Kidney (tissue), 14 donors: Measurements from ENCODE around the gene MRPL50. TPM values are rescaled to one million over a fixed set of nuclear protein-coding genes. Genes with fewer than 3 reads are reported as not detected.

Experiments
- DNase-seq, 5 donors: peaks; one replicate each; pipeline ENCODE4 v3.0.0-alpha.2; 2013 to 2020
- FAIRE-seq: peaks from 2 replicates; lab custom pipeline; 2012; peaks lifted over from hg19 to GRCh38; lab: Jason Lieb, UNC
- H3K27ac ChIP-seq, 2 donors: one replicate each; pipeline ENCODE4 v1.7.0; 2013; ENCODE audit warnings: low read depth in 2 of 2, low read length in 2 of 2, inconsistent platforms in 1 of 2
- H3K27me3 ChIP-seq: one replicate; pipeline ENCODE4 v1.7.1; 2013; ENCODE audit warnings: low read length, inconsistent platforms; ENCODE audit not compliant: control insufficient read depth, insufficient read depth
- H3K36me3 ChIP-seq, 3 donors: one replicate each; pipeline versions ENCODE4 v1.7.0 to v1.7.1; 2013; ENCODE audit warnings: low read length in 3 of 3, control low read depth in 1 of 3, inconsistent platforms in 1 of 3; ENCODE audit not compliant: insufficient read depth in 3 of 3, control insufficient read depth in 2 of 3
- H3K4me1 ChIP-seq, 3 donors: one replicate each; pipeline versions ENCODE4 v1.7.0 to v1.7.1; 2013; ENCODE audit warnings: low read length in 3 of 3, inconsistent platforms in 1 of 3, low read depth in 1 of 3; ENCODE audit not compliant: control insufficient read depth in 2 of 3, insufficient read depth in 2 of 3
- H3K4me3 ChIP-seq, 3 donors: one replicate each; pipeline versions ENCODE4 v1.7.0 to v1.8.1; 2013; ENCODE audit warnings: low read length in 3 of 3, control low read depth in 1 of 3, inconsistent platforms in 1 of 3
- H3K9ac ChIP-seq, 3 donors: one replicate each; pipeline versions ENCODE4 v1.7.0 to v1.7.1; 2013; ENCODE audit warnings: low read length in 3 of 3, control low read depth in 1 of 3, inconsistent platforms in 1 of 3
- H3K9me3 ChIP-seq, 3 donors: one replicate each; pipeline versions ENCODE4 v1.7.0 to v1.7.1; 2013; ENCODE audit warnings: low read length in 3 of 3, control low read depth in 1 of 3, inconsistent platforms in 1 of 3; ENCODE audit not compliant: control insufficient read depth in 2 of 3, insufficient read depth in 1 of 3
- intact Hi-C: fragments of 100-400 bp; cut with DNase I; formaldehyde crosslinking; loops from one replicate; pipeline ENCODE4 v1.11.1; 2022
- polyA plus RNA-seq: library from polyadenylated mRNA; stranded (reverse); fragments of 350-450 nt; fragmentation: Illumina TruSeq; extraction: RNeasy Lipid Tissue Mini Kit (QIAGEN cat#74804); gene quantifications from one replicate; pipeline ENCODE4 v1.2.3, GENCODE V29; 2014; ENCODE audit warnings: low read depth, low replicate concordance; ENCODE audit not compliant: insufficient read depth
- total RNA-seq: library from RNA; stranded (reverse); fragmentation: NEBNext Ultra II Directional; extraction: Animal tissue kit (Norgen Biotek cat#: 25700); gene quantifications from one replicate; pipeline ENCODE4 v1.2.1, GENCODE V29; 2021
- TF ChIP-seq, protein P1 (sequence below): IDR thresholded peaks from 3 replicates; pipeline ENCODE4 v1.5.1; 2012; ENCODE audit warnings: mild to moderate bottlenecking, moderate library complexity, borderline replicate concordance; ENCODE audit not compliant: insufficient read depth; ENCODE audit errors: extremely low read depth
- donor health status: control.
- donor health status: control.
- donor health status: control.
- donor health status: control.
- donor health status: control.
- donor health status: DM: yes; HTN: yes; CAD: no.
- donor health status: Normal renal cell carcinoma (clear cell type).

MRPL50 gene
- total and polyA plus RNA-seq, 2 donors from 2014 or later: 12.1 to 17.5 TPM

DNA sequence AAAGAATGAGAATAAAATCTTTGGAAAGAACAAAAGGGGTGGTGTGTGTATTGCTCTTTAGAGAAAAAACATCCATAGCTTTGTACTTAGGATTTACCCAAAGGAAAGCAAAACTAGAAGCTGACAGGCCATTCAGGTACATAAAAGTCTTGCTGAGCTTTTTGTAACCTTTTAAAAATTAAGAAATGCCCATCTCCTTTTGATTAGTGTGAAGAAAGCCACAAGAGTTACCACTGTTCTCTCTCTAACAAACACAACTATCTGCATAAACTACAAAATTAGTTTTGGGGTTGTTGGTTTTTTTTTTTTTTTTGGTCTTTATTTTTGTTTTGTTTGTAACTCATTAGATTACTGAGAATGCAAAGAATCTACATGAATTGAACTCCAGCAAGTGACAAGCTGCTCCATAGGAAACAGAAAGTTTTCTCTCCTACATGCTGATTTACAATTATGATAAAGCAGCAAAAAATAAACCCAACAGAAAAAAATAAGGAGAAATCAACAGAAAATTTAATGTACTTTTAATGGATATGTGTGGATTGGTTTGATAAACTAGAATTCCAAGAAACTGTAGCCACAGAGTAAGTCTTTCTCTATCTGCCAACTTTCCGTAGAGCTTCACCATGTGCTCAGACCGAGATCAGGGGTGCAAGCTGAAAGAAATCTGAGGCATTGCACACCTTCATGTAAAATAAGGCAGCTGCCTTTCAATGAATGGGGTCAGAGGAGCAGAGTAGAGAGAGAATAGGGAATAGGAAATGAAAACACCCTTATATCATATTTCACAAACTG lies 25.9 kb downstream of the MRPL50 start:
- FAIRE-seq (no peak), DNase-seq (peak in 1 of 5 donors; percentile 8)
- H3K4me1 ChIP-seq: no peaks in the 10 kb centered on the region
- H3K9me3 ChIP-seq: no peaks in the 10 kb centered on the region
- H3K4me3 ChIP-seq: no peak overlapping the region
- H3K27ac ChIP-seq: no peak overlapping the region
- H3K27me3 ChIP-seq: no peaks in the 10 kb centered on the region
- H3K36me3 ChIP-seq: no peaks in the 10 kb centered on the region
- H3K9ac ChIP-seq: no peak overlapping the region
- TF ChIP-seq, protein P1, sequence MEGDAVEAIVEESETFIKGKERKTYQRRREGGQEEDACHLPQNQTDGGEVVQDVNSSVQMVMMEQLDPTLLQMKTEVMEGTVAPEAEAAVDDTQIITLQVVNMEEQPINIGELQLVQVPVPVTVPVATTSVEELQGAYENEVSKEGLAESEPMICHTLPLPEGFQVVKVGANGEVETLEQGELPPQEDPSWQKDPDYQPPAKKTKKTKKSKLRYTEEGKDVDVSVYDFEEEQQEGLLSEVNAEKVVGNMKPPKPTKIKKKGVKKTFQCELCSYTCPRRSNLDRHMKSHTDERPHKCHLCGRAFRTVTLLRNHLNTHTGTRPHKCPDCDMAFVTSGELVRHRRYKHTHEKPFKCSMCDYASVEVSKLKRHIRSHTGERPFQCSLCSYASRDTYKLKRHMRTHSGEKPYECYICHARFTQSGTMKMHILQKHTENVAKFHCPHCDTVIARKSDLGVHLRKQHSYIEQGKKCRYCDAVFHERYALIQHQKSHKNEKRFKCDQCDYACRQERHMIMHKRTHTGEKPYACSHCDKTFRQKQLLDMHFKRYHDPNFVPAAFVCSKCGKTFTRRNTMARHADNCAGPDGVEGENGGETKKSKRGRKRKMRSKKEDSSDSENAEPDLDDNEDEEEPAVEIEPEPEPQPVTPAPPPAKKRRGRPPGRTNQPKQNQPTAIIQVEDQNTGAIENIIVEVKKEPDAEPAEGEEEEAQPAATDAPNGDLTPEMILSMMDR: no peak
- intact Hi-C loops: no loop called here

DNA sequence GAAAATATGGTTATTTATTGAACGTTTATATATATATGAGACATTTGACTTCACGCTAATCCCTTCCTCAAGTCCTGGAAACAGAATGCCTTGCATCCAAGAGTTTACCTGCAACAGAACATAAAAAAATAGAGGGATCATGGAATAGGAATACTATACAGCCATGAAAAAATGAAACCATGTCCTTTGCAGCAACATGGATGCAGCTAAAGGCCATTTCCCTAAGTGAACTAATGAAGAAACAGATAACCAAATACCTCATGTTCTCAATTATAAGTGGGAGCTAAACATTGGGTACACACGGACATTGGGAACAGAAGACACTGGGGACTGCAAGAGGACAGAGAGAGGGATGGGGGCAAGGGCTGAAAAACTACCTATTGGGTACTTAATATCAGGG lies 26.6 kb downstream of the MRPL50 start:
- TF ChIP-seq, protein P1: no peak
- FAIRE-seq (no peak), DNase-seq (no peak)
- no peaks in the 10 kb centered on the region for H3K36me3 ChIP-seq
- no peaks in the 10 kb centered on the region for H3K9me3 ChIP-seq
- H3K4me3 ChIP-seq: no peak overlapping the region
- no peak overlapping the region for H3K9ac ChIP-seq
- H3K27me3 ChIP-seq: no peaks in the 10 kb centered on the region
- no peak overlapping the region for H3K27ac ChIP-seq
- intact Hi-C loops: no loop called here
- H3K4me1 ChIP-seq: no peaks in the 10 kb centered on the region

DNA sequence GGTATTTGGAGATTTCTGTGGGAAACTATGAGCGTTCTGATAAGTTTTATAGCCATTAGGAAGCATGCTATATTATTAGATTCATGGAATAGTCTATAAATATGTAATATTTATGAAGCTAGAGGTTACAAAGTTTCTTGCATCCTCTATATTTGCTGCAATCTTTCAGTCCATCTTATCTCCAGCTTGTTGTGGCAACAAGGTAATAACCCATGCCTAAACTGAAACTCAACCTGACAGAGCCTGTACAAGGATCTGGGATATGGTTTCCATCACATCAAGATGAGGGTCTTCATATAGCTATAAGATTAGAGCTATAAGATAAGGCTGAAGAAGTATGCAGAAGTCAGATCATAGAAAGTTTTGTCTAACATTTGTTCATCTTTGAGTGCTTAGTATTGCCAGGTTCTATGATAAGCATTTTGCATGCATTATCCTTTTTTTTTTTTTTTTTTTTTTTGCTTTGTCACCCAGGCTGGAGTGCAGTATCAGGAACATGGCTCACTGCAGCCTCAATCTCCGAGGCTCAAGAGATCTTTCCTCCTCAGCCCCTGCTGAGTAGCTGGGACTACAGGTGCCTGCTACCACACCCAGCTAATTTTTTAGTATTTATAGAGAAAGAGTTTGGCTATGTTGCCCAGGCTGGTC lies 28.4 kb downstream of the MRPL50 start:
- Histone ChIP-seq H3K9me3 (no peaks in the 10 kb centered on the region), H3K9ac (no peak overlapping the region), H3K27ac (no peak overlapping the region), H3K4me3 (no peak overlapping the region), H3K27me3 (no peaks in the 10 kb centered on the region), H3K36me3 (no peaks in the 10 kb centered on the region), H3K4me1 (no peaks in the 10 kb centered on the region)
- intact Hi-C loops: no loop called here
- TF ChIP-seq, protein P1: no peak
- FAIRE-seq (no peak), DNase-seq (no peak)
